Measurements from ENCODE around the gene CRACR2A. TPM values are rescaled to one million over a fixed set of nuclear protein-coding genes. Genes with fewer than 3 reads are reported as not detected.

Gene CRACR2A
- total RNA-seq, 1 donor from 2014 or later = 0.82 TPM

DNA sequence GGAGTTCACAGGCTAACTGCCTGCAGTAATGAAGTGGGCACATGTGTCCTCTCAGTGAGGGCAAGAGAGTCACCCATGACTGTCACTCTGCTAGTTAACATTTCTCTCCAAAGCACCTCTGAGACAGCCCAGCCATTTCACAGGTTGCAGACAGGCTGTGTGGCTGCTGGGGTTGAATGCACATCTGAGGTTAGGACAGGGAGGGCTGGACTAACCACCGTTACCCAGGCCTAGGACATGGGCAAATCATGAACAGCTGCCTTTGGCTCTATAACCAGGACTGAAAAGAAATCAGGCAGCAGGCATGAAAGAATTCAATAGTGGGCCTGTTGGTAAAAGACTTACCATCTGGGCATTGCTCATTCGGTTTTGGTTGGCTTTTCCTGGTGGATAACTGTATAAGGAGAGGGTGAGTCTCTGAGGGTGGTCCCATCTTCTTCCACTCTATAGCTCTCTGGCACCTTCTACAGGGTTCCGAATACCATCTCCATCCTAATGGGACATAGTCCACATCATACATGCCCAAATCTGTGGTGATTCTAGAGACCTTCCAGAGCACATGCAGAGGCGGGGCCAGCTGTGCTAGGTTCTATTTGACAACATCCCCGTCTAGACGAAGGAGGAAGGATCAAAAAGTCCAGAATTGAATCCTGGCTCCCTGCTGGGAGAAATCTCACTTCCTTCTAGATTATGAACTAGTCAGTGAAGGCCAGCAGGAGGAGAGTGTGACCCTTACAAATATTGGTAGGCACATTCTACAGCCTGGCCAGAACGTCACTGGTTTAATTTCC, 10.8 kb downstream of the CRACR2A start:
- H3K36me3 Mint-ChIP-seq (ENCODE audit: low read depth) = no peaks in the 10 kb centered on the region
- no peak overlapping the region for H3K27ac Mint-ChIP-seq (ENCODE audit: unreplicated experiment)
- TF ChIP-seq, protein P1, sequence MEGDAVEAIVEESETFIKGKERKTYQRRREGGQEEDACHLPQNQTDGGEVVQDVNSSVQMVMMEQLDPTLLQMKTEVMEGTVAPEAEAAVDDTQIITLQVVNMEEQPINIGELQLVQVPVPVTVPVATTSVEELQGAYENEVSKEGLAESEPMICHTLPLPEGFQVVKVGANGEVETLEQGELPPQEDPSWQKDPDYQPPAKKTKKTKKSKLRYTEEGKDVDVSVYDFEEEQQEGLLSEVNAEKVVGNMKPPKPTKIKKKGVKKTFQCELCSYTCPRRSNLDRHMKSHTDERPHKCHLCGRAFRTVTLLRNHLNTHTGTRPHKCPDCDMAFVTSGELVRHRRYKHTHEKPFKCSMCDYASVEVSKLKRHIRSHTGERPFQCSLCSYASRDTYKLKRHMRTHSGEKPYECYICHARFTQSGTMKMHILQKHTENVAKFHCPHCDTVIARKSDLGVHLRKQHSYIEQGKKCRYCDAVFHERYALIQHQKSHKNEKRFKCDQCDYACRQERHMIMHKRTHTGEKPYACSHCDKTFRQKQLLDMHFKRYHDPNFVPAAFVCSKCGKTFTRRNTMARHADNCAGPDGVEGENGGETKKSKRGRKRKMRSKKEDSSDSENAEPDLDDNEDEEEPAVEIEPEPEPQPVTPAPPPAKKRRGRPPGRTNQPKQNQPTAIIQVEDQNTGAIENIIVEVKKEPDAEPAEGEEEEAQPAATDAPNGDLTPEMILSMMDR (IDR thresholded peaks at IDR 0.05) = no peak
- DNase-seq (ENCODE audit: low spot score) = no peak
- peaks cover 4% of the 10 kb centered on the region for H3K27me3 Mint-ChIP-seq (ENCODE audit: low read depth)
- H3K9me3 Mint-ChIP-seq (ENCODE audit: low read depth) = peaks cover 3% of the 10 kb centered on the region
- H3K4me3 Mint-ChIP-seq (ENCODE audit: unreplicated experiment) = no peak overlapping the region
- no peaks in the 10 kb centered on the region for H3K4me1 Mint-ChIP-seq (ENCODE audit: low read depth)

DNA sequence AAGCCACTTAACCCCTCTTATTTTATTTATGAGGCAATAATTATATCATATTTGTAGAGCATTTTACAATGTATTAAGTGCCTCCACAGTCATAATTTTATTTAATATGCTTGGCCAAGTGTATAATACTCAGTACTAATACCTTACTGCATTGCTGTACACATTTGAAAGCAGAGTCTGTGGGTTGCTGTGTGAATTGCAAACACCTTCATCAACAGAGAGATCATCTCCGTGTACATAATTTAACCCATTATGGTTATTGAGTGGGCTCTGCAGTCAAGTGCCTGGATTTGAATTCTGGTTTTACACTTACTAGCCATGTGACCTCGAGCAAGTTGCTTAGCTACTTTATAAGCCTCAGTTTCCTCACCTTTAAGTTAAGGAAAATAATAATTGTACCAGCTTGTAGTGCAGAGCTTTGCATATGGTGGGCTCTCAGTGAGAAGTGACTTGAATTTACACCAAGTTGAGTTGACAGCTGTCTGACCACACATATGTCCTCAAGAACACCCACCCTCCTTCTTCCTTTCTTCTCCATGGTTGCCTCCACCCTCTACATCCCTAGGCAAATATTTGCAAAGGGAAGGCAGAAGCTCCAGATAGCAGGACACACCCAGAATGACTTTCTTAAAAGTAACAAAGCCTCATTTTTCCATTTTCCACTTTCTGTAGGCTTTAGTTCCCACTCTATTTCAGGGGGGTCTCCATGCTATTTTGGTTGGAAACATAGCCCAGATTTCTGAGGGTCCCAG, 12.3 kb downstream of the CRACR2A start:
- Mint-ChIP-seq H3K27me3 (ENCODE audit: low read depth) (peaks cover 4% of the 10 kb centered on the region), H3K4me3 (ENCODE audit: unreplicated experiment) (no peak overlapping the region), H3K36me3 (ENCODE audit: low read depth) (no peaks in the 10 kb centered on the region), H3K27ac (ENCODE audit: unreplicated experiment) (no peak overlapping the region), H3K4me1 (ENCODE audit: low read depth) (no peaks in the 10 kb centered on the region), H3K9me3 (ENCODE audit: low read depth) (no peaks in the 10 kb centered on the region)
- no peak for DNase-seq (ENCODE audit: low spot score)
- TF ChIP-seq, protein P1 (IDR thresholded peaks at IDR 0.05) = no peak

DNA sequence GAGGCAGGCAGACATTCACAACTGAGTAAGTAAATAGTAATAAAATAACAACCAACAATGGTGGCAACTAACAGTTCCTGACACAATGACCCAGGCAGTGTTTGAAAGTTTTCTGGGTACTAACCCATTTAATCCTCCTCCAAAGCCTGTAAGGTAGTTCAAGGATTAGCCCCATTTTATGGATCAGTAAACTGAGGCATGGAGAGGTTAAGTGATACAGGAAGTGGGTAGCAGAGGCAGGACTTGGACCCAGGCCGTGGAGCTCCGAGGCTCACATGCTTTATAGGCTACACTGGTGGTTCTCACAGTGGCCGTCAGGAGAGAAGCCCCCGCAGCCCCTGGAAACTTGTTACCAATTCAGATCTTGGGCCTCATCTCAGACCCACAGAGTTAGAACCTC, 17.5 kb downstream of the CRACR2A start:
- Mint-ChIP-seq H3K4me1 (ENCODE audit: low read depth) (no peaks in the 10 kb centered on the region), H3K27me3 (ENCODE audit: low read depth) (peaks cover 4% of the 10 kb centered on the region), H3K27ac (ENCODE audit: unreplicated experiment) (no peak overlapping the region), H3K4me3 (ENCODE audit: unreplicated experiment) (no peak overlapping the region), H3K9me3 (ENCODE audit: low read depth) (no peaks in the 10 kb centered on the region), H3K36me3 (ENCODE audit: low read depth) (no peaks in the 10 kb centered on the region)
- DNase-seq (ENCODE audit: low spot score) = no peak
- TF ChIP-seq, protein P1 (IDR thresholded peaks at IDR 0.05) = no peak

DNA sequence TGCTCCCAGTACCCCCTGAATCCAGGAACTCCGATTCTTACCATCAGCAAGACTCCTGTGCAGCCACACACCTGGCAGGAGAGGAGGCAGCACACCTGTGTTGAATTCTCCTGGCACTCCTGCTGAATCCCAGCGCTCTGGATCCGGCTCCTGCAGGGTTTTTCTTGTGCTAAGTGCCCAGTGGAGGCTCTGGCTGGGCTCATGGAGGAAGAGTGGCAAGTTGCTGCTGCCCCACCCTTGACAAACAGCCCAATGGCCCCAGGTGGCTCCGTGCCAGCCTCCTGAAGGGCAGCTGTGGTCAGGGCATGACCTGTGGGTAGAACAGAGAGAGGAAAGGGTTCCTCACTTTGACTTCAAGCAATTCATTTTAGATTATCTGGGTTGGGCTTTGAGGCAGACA, 20.0 kb downstream of the CRACR2A start:
- no peaks in the 10 kb centered on the region for H3K9me3 Mint-ChIP-seq (ENCODE audit: low read depth)
- no peaks in the 10 kb centered on the region for H3K4me1 Mint-ChIP-seq (ENCODE audit: low read depth)
- H3K27me3 Mint-ChIP-seq (ENCODE audit: low read depth) = peaks cover 6% of the 10 kb centered on the region
- DNase-seq (ENCODE audit: low spot score) = no peak
- H3K27ac Mint-ChIP-seq (ENCODE audit: unreplicated experiment) = no peak overlapping the region
- no peaks in the 10 kb centered on the region for H3K36me3 Mint-ChIP-seq (ENCODE audit: low read depth)
- H3K4me3 Mint-ChIP-seq (ENCODE audit: unreplicated experiment) = no peak overlapping the region
- TF ChIP-seq, protein P1 (IDR thresholded peaks at IDR 0.05) = no peak

DNA sequence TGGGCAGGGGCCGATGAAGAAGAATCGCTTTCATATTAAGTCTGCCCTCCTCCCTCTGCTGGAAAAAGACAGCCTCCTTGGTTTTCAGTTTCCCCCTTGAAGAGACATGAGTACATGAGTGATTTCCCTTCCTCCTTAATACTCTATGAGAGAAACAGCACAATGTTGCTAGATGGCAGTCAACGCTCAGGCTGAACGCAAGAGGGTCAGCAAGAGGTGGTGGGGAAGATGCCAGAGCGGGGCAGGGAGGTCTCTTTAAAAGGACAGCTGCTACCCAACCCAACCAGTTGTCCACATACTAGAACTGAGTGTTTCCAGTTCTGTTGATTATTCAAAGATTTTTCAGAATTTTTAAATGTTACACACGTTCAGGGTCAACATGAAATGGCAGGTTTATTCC, 22.8 kb downstream of the CRACR2A start:
- Mint-ChIP-seq H3K36me3 (ENCODE audit: low read depth) (no peaks in the 10 kb centered on the region), H3K4me3 (ENCODE audit: unreplicated experiment) (no peak overlapping the region), H3K27me3 (ENCODE audit: low read depth) (peaks cover 8% of the 10 kb centered on the region), H3K27ac (ENCODE audit: unreplicated experiment) (no peak overlapping the region), H3K9me3 (ENCODE audit: low read depth) (no peaks in the 10 kb centered on the region), H3K4me1 (ENCODE audit: low read depth) (no peaks in the 10 kb centered on the region)
- DNase-seq (ENCODE audit: low spot score) = no peak
- TF ChIP-seq, protein P1 (IDR thresholded peaks at IDR 0.05) = no peak
